IPS DF 6.9 (cell line): ENCODE data around the gene LMBRD2.

Experiments
- DNase-seq: peaks from one replicate; pipeline ENCODE4 v3.0.0-alpha.2; 2013; ENCODE audit warnings: low read depth, low spot score
- H3K27ac ChIP-seq: one replicate; pipeline ENCODE4 v1.5.1; 2013; ENCODE audit warnings: low read length, control low read depth
- H3K27me3 ChIP-seq: 2 replicates; pipeline ENCODE4 v1.6.1; 2013; ENCODE audit warnings: mild to moderate bottlenecking, low read length; ENCODE audit not compliant: control insufficient read depth, insufficient read depth
- H3K36me3 ChIP-seq: 2 replicates; pipeline ENCODE4 v1.6.1; 2013; ENCODE audit warnings: low read length; ENCODE audit not compliant: control insufficient read depth, insufficient read depth
- H3K4me1 ChIP-seq: 2 replicates; pipeline ENCODE4 v1.6.1; 2013; ENCODE audit warnings: low read length; ENCODE audit not compliant: control insufficient read depth, insufficient read depth
- H3K4me3 ChIP-seq: 2 replicates; pipeline ENCODE4 v1.5.1; 2013; ENCODE audit warnings: mild to moderate bottlenecking, low read length
- H3K9me3 ChIP-seq: 2 replicates; pipeline ENCODE4 v1.6.1; 2013; ENCODE audit warnings: low read length, inconsistent platforms; ENCODE audit not compliant: control insufficient read depth, insufficient read depth
- WGBS: extraction: QIAGEN DNeasy Blood & Tissue Kit; methylation state at CpG from one replicate; pipeline ENCODE4 v1.1.7; 2013; ENCODE audit warnings: mixed read lengths, missing lambda C conversion rate; ENCODE audit not compliant: insufficient read length, insufficient coverage; 5-methylcytosine and 5-hydroxymethylcytosine counted together

The LMBRD2 gene

DNA sequence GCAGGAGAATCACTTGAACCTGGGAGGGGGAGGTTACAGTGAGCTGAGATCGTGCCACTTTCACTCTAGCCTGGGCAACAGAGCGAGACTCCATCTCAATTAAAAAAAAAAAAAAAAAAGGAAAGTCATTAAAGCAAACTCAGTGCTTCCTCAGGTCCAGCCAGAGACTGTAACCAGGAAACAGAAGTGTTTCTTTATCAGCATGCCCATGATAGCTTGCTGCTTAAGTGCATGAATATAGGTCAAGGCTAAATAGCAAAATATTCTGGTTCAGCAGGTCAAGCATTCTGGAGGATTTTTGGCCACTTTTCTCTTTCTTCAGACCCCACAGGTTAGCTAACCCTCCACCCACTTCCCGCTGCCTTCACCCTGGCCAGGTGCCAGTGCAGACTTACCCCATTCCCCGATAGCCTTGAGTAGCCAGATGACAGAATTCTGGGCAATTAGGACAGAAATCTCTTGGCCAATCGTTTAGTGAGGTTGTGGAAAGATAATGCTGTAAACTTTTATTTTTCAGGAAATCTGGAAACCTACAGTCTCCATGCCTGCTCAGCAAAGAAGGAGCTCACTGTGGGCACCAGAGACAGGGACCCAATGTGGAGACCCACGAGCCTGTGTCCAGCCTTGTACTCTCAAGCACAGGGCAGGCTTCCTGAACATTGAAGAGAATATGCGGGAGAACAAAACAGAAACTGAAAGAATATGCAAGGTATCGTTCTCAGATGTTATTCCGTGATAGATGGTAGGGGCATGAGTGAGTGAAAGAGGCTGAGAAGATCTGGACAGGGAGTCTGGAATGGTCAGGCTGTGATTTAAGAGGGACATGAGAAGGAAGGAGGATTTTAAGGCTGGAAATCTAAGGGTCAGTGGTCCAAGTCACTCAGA is 80.8 kb downstream of the LMBRD2 start:
- Histone ChIP-seq H3K27ac (no peak overlapping the region), H3K27me3 (no peaks in the 10 kb centered on the region), H3K4me1 (peaks cover 3% of the 10 kb centered on the region; the same call in 1 of the 2 replicates), H3K36me3 (no peaks in the 10 kb centered on the region), H3K9me3 (no peaks in the 10 kb centered on the region), H3K4me3 (no peak overlapping the region)
- no peak for DNase-seq
- no CpG with 5 or more reads among the region's 9 CpGs for WGBS

GRCh38 chr5:36068751-36069281 is 82.9 kb downstream of the LMBRD2 start:
- H3K27ac ChIP-seq = no peak overlapping the region
- no peaks in the 10 kb centered on the region for H3K9me3 ChIP-seq
- peaks cover 1% of the 10 kb centered on the region; the same call in 1 of the 2 replicates for H3K4me1 ChIP-seq
- DNase-seq = no peak
- H3K4me3 ChIP-seq = no peak overlapping the region
- no peaks in the 10 kb centered on the region for H3K36me3 ChIP-seq
- WGBS = no CpG with 5 or more reads among the region's 5 CpGs
- H3K27me3 ChIP-seq = no peaks in the 10 kb centered on the region

- Histone ChIP-seq H3K4me3 (peak within 1 kb of the TSS; percentile 47; the same call in 1 of the 2 replicates), H3K27me3 (no peaks in the 10 kb centered on the region), H3K27ac (no peak within 1 kb of the TSS), H3K9me3 (no peaks in the 10 kb centered on the region), H3K4me1 (no peaks in the 10 kb centered on the region), H3K36me3 (no peaks in the 10 kb centered on the region; the same call in 1 of the 2 replicates)
- peak; percentile 71 for DNase-seq
- WGBS = no CpG with 5 or more reads among the region's 22 CpGs
Observed at GRCh38 chr5:36066540-36067210, 85.0 kb downstream of the LMBRD2 start, which contains the start of gene UGT3A2. TSS of gene UGT3A2 (minus strand) at chr5:36066882. CDS start at chr5:36066789, 93 bp downstream.

DNA sequence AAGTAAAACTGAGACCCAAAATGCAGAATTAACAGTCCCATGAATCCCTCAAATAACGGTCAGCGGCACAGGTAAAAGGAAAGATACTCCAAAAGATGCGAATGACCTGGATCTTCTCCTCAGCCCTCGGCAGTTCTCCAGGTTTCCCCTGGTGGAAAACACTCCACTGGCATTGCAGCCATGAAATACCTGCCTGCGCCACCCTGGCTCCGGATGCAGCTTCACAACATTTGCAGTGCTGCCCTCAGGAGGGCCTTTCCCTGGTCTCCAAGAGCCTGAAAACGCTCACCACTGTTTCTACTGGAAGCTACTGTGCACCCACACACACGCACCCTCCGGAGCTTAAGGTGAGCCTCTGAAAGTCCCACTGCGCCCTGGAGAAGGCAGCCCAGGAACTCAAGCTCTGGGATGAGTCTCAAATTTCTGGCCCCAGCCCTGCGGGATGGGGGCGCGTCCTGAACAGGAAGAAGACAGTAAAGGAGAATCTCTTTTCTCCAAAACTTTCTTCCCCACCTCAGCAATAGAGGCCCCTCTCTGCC is 85.6 kb downstream of the LMBRD2 start:
- no CpG with 5 or more reads among the region's 13 CpGs for WGBS
- H3K27ac ChIP-seq = no peak overlapping the region

DNA sequence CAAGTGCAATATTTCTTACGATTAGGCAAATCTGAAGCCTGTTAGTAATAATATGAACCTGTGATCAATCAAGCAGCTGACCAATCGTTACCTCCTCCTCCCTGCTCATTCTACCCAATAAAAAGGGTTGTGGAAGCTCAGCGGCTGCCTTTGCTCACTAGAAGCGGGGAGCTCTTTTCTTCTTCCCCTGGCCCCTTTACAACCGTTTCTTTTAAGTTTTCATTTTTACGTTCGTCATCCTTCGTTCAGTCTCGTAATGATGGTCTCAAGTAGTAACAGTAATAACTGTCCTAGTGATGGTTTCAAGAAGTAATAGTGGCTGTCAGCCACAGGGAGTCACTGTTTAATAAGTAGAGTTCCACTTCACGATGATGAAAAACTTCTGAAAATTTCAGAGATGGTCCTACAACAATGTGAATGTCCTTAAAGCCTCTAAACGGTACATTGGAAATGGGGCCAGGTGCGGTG is 91.2 kb downstream of the LMBRD2 start:
- no peak overlapping the region for H3K4me3 ChIP-seq
- no peak overlapping the region for H3K27ac ChIP-seq
- H3K27me3 ChIP-seq = no peaks in the 10 kb centered on the region
- WGBS = no CpG with 5 or more reads among the region's 12 CpGs
- H3K36me3 ChIP-seq = no peaks in the 10 kb centered on the region; the same call in 1 of the 2 replicates
- no peaks in the 10 kb centered on the region for H3K9me3 ChIP-seq
- no peaks in the 10 kb centered on the region for H3K4me1 ChIP-seq
- DNase-seq = no peak

More for the DNA sequence above, 85.6 kb downstream of the LMBRD2 start:
- no peaks in the 10 kb centered on the region for H3K27me3 ChIP-seq
- peak overlapping the region; percentile 47; the same call in 1 of the 2 replicates for H3K4me3 ChIP-seq
- no peaks in the 10 kb centered on the region for H3K4me1 ChIP-seq
- no peaks in the 10 kb centered on the region; the same call in 1 of the 2 replicates for H3K36me3 ChIP-seq
- H3K9me3 ChIP-seq = no peaks in the 10 kb centered on the region
- no peak for DNase-seq

DNA sequence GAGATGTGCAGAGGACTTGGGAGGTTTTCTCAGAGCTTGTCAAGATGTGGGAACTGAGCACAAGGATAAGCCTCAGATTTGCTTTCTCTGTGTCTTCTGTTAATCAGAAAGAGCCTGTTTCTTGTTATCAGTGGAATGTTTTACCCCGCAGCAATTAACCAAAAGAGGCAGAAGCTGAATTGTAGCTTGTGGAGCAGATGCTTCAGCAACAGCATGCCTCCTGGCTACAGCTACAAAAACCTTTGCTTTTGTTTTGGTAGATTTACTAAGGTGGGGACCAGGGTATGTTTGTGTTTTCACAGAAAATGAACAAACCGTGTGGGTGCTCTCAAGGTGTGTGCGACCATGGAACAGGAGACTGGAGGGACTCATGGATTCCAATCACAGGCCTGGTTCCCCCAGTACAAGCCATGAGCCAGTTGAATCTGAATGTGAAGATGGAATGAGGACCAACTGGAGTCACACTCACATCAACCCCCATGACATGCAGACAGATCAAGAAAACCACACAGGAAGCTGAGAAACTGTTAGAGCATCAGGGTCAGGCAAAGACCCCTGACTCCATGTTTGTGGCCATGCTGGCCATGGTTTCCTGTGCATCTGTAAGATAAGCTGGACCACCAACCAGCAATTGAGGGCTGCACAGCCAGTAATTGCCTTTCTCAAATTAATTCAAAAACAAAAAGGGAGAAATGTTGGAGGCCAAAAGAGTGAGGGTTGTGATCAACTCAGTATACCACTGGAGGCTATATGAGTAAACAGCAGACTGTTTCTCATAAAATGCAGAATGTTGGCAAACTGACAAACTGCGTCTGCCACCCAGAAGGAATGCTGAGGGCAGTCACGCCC is 91.9 kb downstream of the LMBRD2 start:
- Histone ChIP-seq H3K27ac (no peak overlapping the region), H3K4me3 (no peak overlapping the region), H3K4me1 (no peaks in the 10 kb centered on the region), H3K9me3 (no peaks in the 10 kb centered on the region), H3K36me3 (no peaks in the 10 kb centered on the region; the same call in 1 of the 2 replicates), H3K27me3 (no peaks in the 10 kb centered on the region)
- WGBS = no CpG with 5 or more reads among the region's 5 CpGs
- no peak for DNase-seq

DNA sequence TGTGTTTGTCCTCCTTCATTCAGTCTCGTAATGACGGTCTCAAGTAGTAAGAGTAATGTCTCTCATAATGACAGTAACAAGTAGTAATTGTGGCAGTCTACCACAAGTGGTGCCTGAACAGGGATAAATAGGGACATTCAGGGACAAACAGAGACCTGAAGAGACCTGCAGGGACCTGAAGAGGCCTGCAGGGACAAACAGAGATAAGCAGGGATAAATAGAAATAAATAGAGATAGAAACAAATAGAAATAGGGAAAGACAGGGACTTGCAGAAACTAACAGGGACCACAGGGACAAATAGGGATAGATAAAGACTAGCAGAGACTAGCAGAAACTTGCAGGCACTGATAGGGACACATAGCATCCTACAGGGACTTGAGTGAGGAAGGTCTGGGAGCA is 92.9 kb downstream of the LMBRD2 start:
- H3K4me1 ChIP-seq = no peaks in the 10 kb centered on the region
- no peak for DNase-seq
- no peak overlapping the region for H3K4me3 ChIP-seq
- no peak overlapping the region for H3K27ac ChIP-seq
- H3K27me3 ChIP-seq = no peaks in the 10 kb centered on the region
- H3K9me3 ChIP-seq = no peaks in the 10 kb centered on the region
- WGBS = no CpG with 5 or more reads among the region's 2 CpGs
- H3K36me3 ChIP-seq = no peaks in the 10 kb centered on the region; the same call in 1 of the 2 replicates

DNA sequence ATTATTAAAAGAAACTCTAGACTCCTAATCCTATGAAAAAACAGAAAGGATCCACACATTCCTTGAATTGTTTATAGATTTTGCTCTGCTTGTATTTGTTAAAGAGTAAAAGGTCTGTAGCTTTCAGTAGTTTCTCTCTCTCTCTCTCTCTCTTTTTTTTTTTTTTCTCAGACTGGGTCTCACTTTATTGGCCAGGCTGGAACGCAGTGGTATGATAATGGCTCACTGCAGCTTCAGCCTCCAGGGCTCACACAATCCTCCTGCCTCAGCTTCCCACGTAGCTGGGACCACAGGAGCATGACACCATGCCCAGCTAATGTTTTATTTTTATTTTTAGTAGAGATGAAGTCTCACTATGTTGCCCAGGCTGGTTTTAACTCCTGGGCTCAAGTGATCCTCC is 94.3 kb downstream of the LMBRD2 start:
- no peaks in the 10 kb centered on the region for H3K36me3 ChIP-seq
- no peaks in the 10 kb centered on the region for H3K9me3 ChIP-seq
- H3K4me1 ChIP-seq = no peaks in the 10 kb centered on the region
- no peak for DNase-seq
- no peak overlapping the region for H3K4me3 ChIP-seq
- H3K27me3 ChIP-seq = no peaks in the 10 kb centered on the region
- WGBS = no CpG with 5 or more reads among the region's 2 CpGs
- H3K27ac ChIP-seq = no peak overlapping the region

- DNase-seq = no peak
- H3K4me3 ChIP-seq = no peak overlapping the region
- no CpG with 5 or more reads among the region's 5 CpGs for WGBS
- H3K4me1 ChIP-seq = no peaks in the 10 kb centered on the region
- H3K27ac ChIP-seq = no peak overlapping the region
- no peaks in the 10 kb centered on the region for H3K36me3 ChIP-seq
- no peaks in the 10 kb centered on the region for H3K9me3 ChIP-seq
- no peaks in the 10 kb centered on the region for H3K27me3 ChIP-seq
Observed at GRCh38 chr5:36056422-36056821, 95.3 kb downstream of the LMBRD2 start.
